Fibroblast of lung (primary cell): ENCODE measurements around the gene NECAB3. TPM values are rescaled to one million over a fixed set of nuclear protein-coding genes. Genes with fewer than 3 reads are reported as not detected.
A peak's percentile ranks its signal among the peaks of the same experiment; 100 is the strongest.

Experiments
- DNase-seq, 2 donors: peaks; one replicate each; pipeline versions ENCODE4 v3.0.0 to v3.0.0-alpha.2; 2010; ENCODE audit warnings: low read depth in 2 of 2
- H2AFZ ChIP-seq: 2 replicates; pipeline ENCODE4 v1.5.1; 2012; ENCODE audit warnings: low read length, control low read depth, inconsistent platforms
- H3K27ac ChIP-seq: 2 replicates; pipeline ENCODE4 v1.5.1; 2011; ENCODE audit warnings: low read length, control low read depth; ENCODE audit not compliant: insufficient read depth
- H3K27me3 ChIP-seq: 2 replicates; pipeline ENCODE4 v1.5.1; 2011; ENCODE audit warnings: mild to moderate bottlenecking, low read length; ENCODE audit not compliant: control insufficient read depth, insufficient read depth
- H3K36me3 ChIP-seq: 2 replicates; pipeline ENCODE4 v1.5.1; 2011; ENCODE audit warnings: low read length; ENCODE audit not compliant: control insufficient read depth, insufficient read depth
- H3K4me1 ChIP-seq: 2 replicates; pipeline ENCODE4 v1.5.1; 2011; ENCODE audit warnings: low read length; ENCODE audit not compliant: control insufficient read depth, insufficient read depth; ENCODE audit errors: extremely low read depth
- H3K4me2 ChIP-seq: 2 replicates; pipeline ENCODE4 v1.5.1; 2011; ENCODE audit warnings: low read length, control low read depth; ENCODE audit not compliant: insufficient read depth; ENCODE audit errors: extremely low read depth
- H3K4me3 ChIP-seq, 4 experiments: fragments of 200-600 bp in 1 of 4; sonication (generic) in 1 of 4; replicated peaks in 1 of 4; 2 replicates each; pipeline ENCODE4 v1.5.1; 2011 to 2016; ENCODE audit warnings: low read length in 4 of 4, low read depth in 3 of 4, mild to moderate bottlenecking in 3 of 4, control low read depth in 2 of 4, inconsistent platforms in 1 of 4, mixed read lengths in 1 of 4; ENCODE audit not compliant: insufficient read depth in 1 of 4; ENCODE audit errors: control extremely low read depth in 1 of 4
- H3K79me2 ChIP-seq: 2 replicates; pipeline ENCODE4 v1.5.1; 2012; ENCODE audit warnings: mild to moderate bottlenecking, low read length, inconsistent platforms; ENCODE audit not compliant: control insufficient read depth, insufficient read depth
- H3K9ac ChIP-seq: 2 replicates; pipeline ENCODE4 v1.5.1; 2011; ENCODE audit warnings: mild to moderate bottlenecking, low read length, control low read depth; ENCODE audit not compliant: insufficient read depth
- H3K9me3 ChIP-seq: 2 replicates; pipeline ENCODE4 v1.5.1; 2012; ENCODE audit warnings: low read depth, low read length; ENCODE audit not compliant: control insufficient read depth, insufficient read depth
- H4K20me1 ChIP-seq: 2 replicates; pipeline ENCODE4 v1.5.1; 2011; ENCODE audit warnings: low read length; ENCODE audit not compliant: control insufficient read depth, insufficient read depth; ENCODE audit errors: extremely low read depth
- CTCF ChIP-seq, 2 donors: IDR thresholded peaks in 1 of 2; conservative IDR thresholded peaks in 1 of 2; 1 replicate in 1 of 2; 2 replicates in 1 of 2; pipeline ENCODE4 v1.5.1; 2011 to 2012; ENCODE audit warnings: low read length in 2 of 2, control low read depth in 1 of 2, inconsistent platforms in 1 of 2, low read depth in 1 of 2, mild to moderate bottlenecking in 1 of 2
- EZH2 ChIP-seq: IDR thresholded peaks from 2 replicates; pipeline ENCODE4 v1.5.1; 2012; ENCODE audit warnings: low read length, control low read depth, mild to moderate bottlenecking; ENCODE audit errors: missing control alignments
- polyA minus RNA-seq: library from RNA; depleted of rRNA, polyadenylated mRNA; stranded (reverse); fragments of >200 nt; gene quantifications from 2 replicates; pipeline ENCODE4 v1.2.3, GENCODE V29; 2011; ENCODE audit warnings: low replicate concordance
- polyA plus RNA-seq, 2 donors: library from polyadenylated mRNA; depleted of rRNA in 1 of 2; stranded (reverse) in 1 of 2; unstranded in 1 of 2; fragments of >200 nt; gene quantifications; 2 replicates each; pipeline ENCODE4 v1.2.1, GENCODE V29; 2011 to 2012; ENCODE audit warnings: missing spikeins in 1 of 2
- total RNA-seq: library from RNA; depleted of rRNA; stranded (reverse); fragments of >200 nt; gene quantifications from 2 replicates; pipeline ENCODE4 v1.2.1, GENCODE V29; 2014

Gene NECAB3
- 20.5 and 21.6 TPM in 2 replicates for total RNA-seq
- polyA plus RNA-seq = 5.1 and 7.1 TPM in 2 replicates
- polyA plus RNA-seq (2012) = 6.7 and 11.1 TPM in 2 replicates
- polyA minus RNA-seq = 7.1 and 25.0 TPM in 2 replicates

- peaks cover 19% of the 10 kb centered on the region for H3K4me1 ChIP-seq
- peak within 1 kb of the TSS; percentile 87 for H3K4me2 ChIP-seq
- H3K79me2 ChIP-seq = no peaks in the 10 kb centered on the region
- H3K27me3 ChIP-seq = no peaks in the 10 kb centered on the region
- H3K9me3 ChIP-seq = no peaks in the 10 kb centered on the region
- H3K27ac ChIP-seq = peak within 1 kb of the TSS; percentile 69
- TF ChIP-seq EZH2 (no peak), CTCF (conservative IDR thresholded peaks at IDR 0.05 in 1 of 2, IDR thresholded peaks at IDR 0.05 in 1 of 2; ENCODE audit: low read depth in 1 of 2, low read length in 2 of 2) (no peak)
- peak within 1 kb of the TSS; percentile 73 for H2AFZ ChIP-seq
- H3K4me3 ChIP-seq = peak within 1 kb of the TSS; percentile 54 to 76 (median 64)
- no peaks in the 10 kb centered on the region for H4K20me1 ChIP-seq
- peak; percentile 60 to 65 for DNase-seq
- peaks cover 4% of the 10 kb centered on the region for H3K36me3 ChIP-seq
- peak within 1 kb of the TSS; percentile 55 for H3K9ac ChIP-seq
Measured at GRCh38 chr20:33674294-33675135, at the start of gene NECAB3. TSS of gene NECAB3 (minus strand) at chr20:33674428. CDS start at chr20:33674352, 76 bp downstream.

- H3K4me2 ChIP-seq = no peak overlapping the region
- no peak overlapping the region for H3K9ac ChIP-seq
- no peak for DNase-seq
- TF ChIP-seq CTCF (conservative IDR thresholded peaks at IDR 0.05 in 1 of 2, IDR thresholded peaks at IDR 0.05 in 1 of 2; ENCODE audit: low read depth in 1 of 2, low read length in 2 of 2) (no peak), EZH2 (no peak)
- peaks cover 6% of the 10 kb centered on the region for H3K4me1 ChIP-seq
- H3K27ac ChIP-seq = no peak overlapping the region
- H3K4me3 ChIP-seq = no peak overlapping the region
- no peaks in the 10 kb centered on the region for H3K36me3 ChIP-seq
- no peaks in the 10 kb centered on the region for H3K9me3 ChIP-seq
- no peaks in the 10 kb centered on the region for H4K20me1 ChIP-seq
- H3K27me3 ChIP-seq = no peaks in the 10 kb centered on the region
- H3K79me2 ChIP-seq = peaks cover 1% of the 10 kb centered on the region
- H2AFZ ChIP-seq = no peak overlapping the region
Measured at GRCh38 chr20:33721391-33722140, 47.3 kb upstream of the NECAB3 start.
